GM18873 (cell line): ENCODE data around the gene HMCN2.
"Not testable (repeated sequence)": the region's sequence is repeated elsewhere in the genome, so short reads cannot be mapped to it uniquely, and the experiment has no call there.

ENCODE experiments used
- ATAC-seq: cut with Tn5 transposase; IDR thresholded peaks from one replicate; pipeline ENCODE4 v1.9.1; 2021; ENCODE audit warnings: mild to moderate bottlenecking, moderate library complexity, moderate number of reproducible peaks; ENCODE audit not compliant: unreplicated experiment, low FRiP score

HMCN2 gene

GRCh38 chr9:130382096-130382495 is 116.5 kb downstream of the HMCN2 start:
- no peak for ATAC-seq

- ATAC-seq: no peak
These were observed 117.2 kb downstream of the HMCN2 start for GRCh38 chr9:130382636-130383349.

- no peak for ATAC-seq
These were observed 117.8 kb downstream of the HMCN2 start for GRCh38 chr9:130383350-130383715.

- ATAC-seq: no peak
These were observed 118.6 kb downstream of the HMCN2 start for GRCh38 chr9:130383979-130384676.

- no peak for ATAC-seq
These were observed 119.7 kb downstream of the HMCN2 start for GRCh38 chr9:130385257-130385656.

- no peak for ATAC-seq
These were observed 121.8 kb downstream of the HMCN2 start for GRCh38 chr9:130387398-130387797.

GRCh38 chr9:130387905-130388304 is 122.3 kb downstream of the HMCN2 start:
- no peak for ATAC-seq

- no peak for ATAC-seq
These were observed 124.8 kb downstream of the HMCN2 start for GRCh38 chr9:130390390-130390789.

GRCh38 chr9:130390986-130391385 is 125.4 kb downstream of the HMCN2 start:
- no peak for ATAC-seq

GRCh38 chr9:130391866-130392265 is 126.3 kb downstream of the HMCN2 start:
- no peak for ATAC-seq

- no peak for ATAC-seq
These were observed 128.1 kb downstream of the HMCN2 start for GRCh38 chr9:130393681-130394071.

GRCh38 chr9:130394320-130394719 is 128.8 kb downstream of the HMCN2 start:
- ATAC-seq: no peak

GRCh38 chr9:130394814-130395470 is 129.4 kb downstream of the HMCN2 start:
- ATAC-seq: no peak

GRCh38 chr9:130395810-130396435 is 130.4 kb downstream of the HMCN2 start:
- no peak for ATAC-seq

- no peak for ATAC-seq
These were observed 131.0 kb downstream of the HMCN2 start for GRCh38 chr9:130396581-130396980.

GRCh38 chr9:130398487-130399240 is 133.1 kb downstream of the HMCN2 start:
- ATAC-seq: no peak

- ATAC-seq: no peak
These were observed 134.2 kb downstream of the HMCN2 start for GRCh38 chr9:130399768-130400167.

- ATAC-seq: no peak
These were observed 135.3 kb downstream of the HMCN2 start for GRCh38 chr9:130400870-130401269.

- ATAC-seq: not testable (repeated sequence)
These were observed 136.2 kb downstream of the HMCN2 start for GRCh38 chr9:130401742-130402141.

- no peak for ATAC-seq
These were observed 136.7 kb downstream of the HMCN2 start for GRCh38 chr9:130402243-130402642.
